ENCODE measurements around the gene SPOP.

DNA sequence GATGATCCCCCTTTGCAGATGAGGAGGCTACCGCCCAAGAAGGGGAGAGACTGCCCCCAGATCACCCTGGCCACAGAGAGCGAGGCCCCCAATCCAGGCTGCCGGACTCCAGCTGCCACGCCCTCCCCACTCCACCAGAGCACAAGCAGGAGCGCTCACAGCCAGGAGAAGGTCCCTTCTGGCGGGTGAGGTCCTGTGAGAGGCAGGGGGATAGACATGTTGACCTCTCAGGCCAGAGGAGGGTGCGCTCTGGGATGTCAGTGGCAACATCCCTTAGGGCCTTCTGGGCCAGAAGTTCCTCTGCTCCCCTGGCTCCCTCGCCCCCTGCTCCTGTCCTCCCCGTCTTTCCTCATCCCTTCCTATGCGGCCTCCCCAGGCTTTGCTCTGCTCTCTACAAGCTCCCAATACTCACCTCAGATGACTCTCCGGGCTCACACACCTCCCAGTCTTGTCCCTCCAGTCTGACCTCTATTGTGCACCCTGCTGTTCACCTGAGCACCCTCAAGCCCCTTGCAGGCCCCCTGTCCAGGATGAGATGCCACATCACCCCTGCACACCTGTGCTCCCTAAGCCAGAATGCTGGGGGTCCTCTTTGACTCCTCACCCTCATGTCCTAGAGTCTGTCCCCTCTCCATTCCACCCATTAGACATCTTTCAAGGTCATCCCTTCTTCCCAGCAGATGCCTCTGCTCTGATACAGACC, 107.2 kb downstream of the SPOP start:
- TF ChIP-seq POLR2A (IDR thresholded peaks at IDR 0.05; ENCODE audit: low read depth, low read length): no peak
- TF ChIP-seq POLR2AphosphoS5 (IDR thresholded peaks at IDR 0.05; ENCODE audit: low read depth, low read length): no peak
- no peak for TF ChIP-seq TAF1 (IDR thresholded peaks at IDR 0.05; ENCODE audit: borderline replicate concordance, low read depth, low read length)

Measured in GM12892 (cell line).